Neural cell (in vitro differentiated cells): ENCODE data around the gene PLA2G6. TPM values are rescaled to one million over a fixed set of nuclear protein-coding genes. Genes with fewer than 3 reads are reported as not detected.

Experiments used
- H2AFZ ChIP-seq: fragments of 200-600, 300-800 bp; sonication (generic), shearing (Covaris generic); 2 replicates; pipeline ENCODE4 v1.6.0; 2014; ENCODE audit warnings: low read depth, mild to moderate bottlenecking, antibody characterized with exemption, low read length, moderate library complexity
- H3F3A ChIP-seq: fragments of 200-600 bp; shearing (Covaris generic); 2 replicates; pipeline ENCODE4 v1.6.1; 2016; ENCODE audit warnings: mild to moderate bottlenecking, moderate library complexity, mixed read lengths, antibody characterized with exemption, low read length; ENCODE audit not compliant: insufficient read depth, poor library complexity, severe bottlenecking
- H3K27ac ChIP-seq: fragments of 200-600, 300-800 bp; sonication (generic), shearing (Covaris generic); 2 replicates; pipeline ENCODE4 v1.5.1; 2014; ENCODE audit warnings: mild to moderate bottlenecking, low read length, moderate library complexity
- H3K27me3 ChIP-seq: fragments of 300-800, 200-600 bp; sonication (generic), shearing (Covaris generic); 2 replicates; pipeline ENCODE4 v1.6.0; 2014; ENCODE audit warnings: mild to moderate bottlenecking, low read depth, low read length, moderate library complexity; ENCODE audit not compliant: insufficient read depth
- H3K36me3 ChIP-seq: fragments of 300-800, 200-600 bp; sonication (generic), shearing (Covaris generic); 2 replicates; pipeline ENCODE4 v1.5.1; 2014; ENCODE audit warnings: mild to moderate bottlenecking, antibody characterized with exemption, low read length, moderate library complexity; ENCODE audit not compliant: insufficient read depth
- H3K4me2 ChIP-seq: fragments of 300-800, 200-600 bp; sonication (generic), shearing (Covaris generic); 2 replicates; pipeline ENCODE4 v1.6.0; 2014; ENCODE audit warnings: mild to moderate bottlenecking, low read length
- H3K4me3 ChIP-seq: fragments of 300-800, 200-600 bp; sonication (generic), shearing (Covaris generic); 2 replicates; pipeline ENCODE4 v1.5.1; 2014; ENCODE audit warnings: mild to moderate bottlenecking, low read length, moderate library complexity
- H3K79me2 ChIP-seq: fragments of 200-600 bp; shearing (Covaris generic); replicated peaks from 2 replicates; pipeline ENCODE4 v1.6.0; 2014; ENCODE audit warnings: mild to moderate bottlenecking, low read length, moderate library complexity; ENCODE audit not compliant: insufficient read depth
- H3K9ac ChIP-seq: fragments of 300-800, 200-600 bp; sonication (generic), shearing (Covaris generic); 2 replicates; pipeline ENCODE4 v1.6.1; 2016; ENCODE audit warnings: mild to moderate bottlenecking, low read length, mixed read lengths
- H3K9me2 ChIP-seq: fragments of 200-600 bp; shearing (Covaris generic); 2 replicates; pipeline ENCODE4 v1.6.1; 2016; ENCODE audit warnings: mild to moderate bottlenecking, low read length, mixed read lengths; ENCODE audit not compliant: insufficient read depth
- H3K9me3 ChIP-seq: fragments of 200-600, 300-800 bp; sonication (generic), shearing (Covaris generic); 2 replicates; pipeline ENCODE4 v1.6.1; 2016; ENCODE audit warnings: mild to moderate bottlenecking, mixed run types, low read length, moderate library complexity, mixed read lengths
- H4K20me1 ChIP-seq: fragments of 200-600 bp; shearing (Covaris generic); 2 replicates; pipeline ENCODE4 v1.6.1; 2016; ENCODE audit warnings: mild to moderate bottlenecking, mixed run types; ENCODE audit not compliant: insufficient read depth
- CTCF ChIP-seq: fragments of 450-650 bp; IDR thresholded peaks from 2 replicates; pipeline ENCODE4 v1.5.1; 2014; ENCODE audit warnings: antibody characterized with exemption, mild to moderate bottlenecking, moderate library complexity; ENCODE audit not compliant: poor library complexity, severe bottlenecking
- EP300 ChIP-seq: fragments of 450-650 bp; conservative IDR thresholded peaks from 2 replicates; pipeline ENCODE4 v1.6.1; 2014; ENCODE audit warnings: antibody characterized with exemption, mild to moderate bottlenecking, moderate library complexity; ENCODE audit not compliant: poor library complexity, severe bottlenecking
- EZH2 ChIP-seq: fragments of 200-600, 300-800 bp; shearing (Covaris generic), sonication (generic); IDR thresholded peaks from 2 replicates; pipeline ENCODE4 v1.6.1; 2014; ENCODE audit warnings: antibody characterized with exemption, low read length, borderline replicate concordance, mild to moderate bottlenecking; ENCODE audit not compliant: insufficient read depth, poor library complexity, severe bottlenecking
- MXI1 ChIP-seq: fragments of 450-650 bp; conservative IDR thresholded peaks from 2 replicates; pipeline ENCODE4 v1.6.1; 2014; ENCODE audit warnings: antibody characterized with exemption, mild to moderate bottlenecking; ENCODE audit not compliant: poor library complexity, severe bottlenecking
- POLR2AphosphoS5 ChIP-seq: IDR thresholded peaks from 2 replicates; pipeline ENCODE4 v1.6.1; 2012
- RAD21 ChIP-seq: fragments of 450-650 bp; conservative IDR thresholded peaks from 2 replicates; pipeline ENCODE4 v1.6.1; 2014; ENCODE audit warnings: antibody characterized with exemption, mild to moderate bottlenecking, moderate library complexity
- REST ChIP-seq: IDR thresholded peaks from 2 replicates; pipeline ENCODE4 v1.6.1; 2012; ENCODE audit warnings: borderline replicate concordance
- SMC3 ChIP-seq: fragments of 450-650 bp; conservative IDR thresholded peaks from 2 replicates; pipeline ENCODE4 v1.6.1; 2014; ENCODE audit warnings: antibody characterized with exemption, mild to moderate bottlenecking, moderate library complexity; ENCODE audit not compliant: poor library complexity
- TAF1 ChIP-seq: IDR thresholded peaks from 2 replicates; pipeline ENCODE4 v1.6.1; 2012; ENCODE audit warnings: low read depth
- polyA plus RNA-seq: library from polyadenylated mRNA; depleted of rRNA; stranded (reverse); fragments of >200 nt; gene quantifications from 2 replicates; pipeline ENCODE4 v1.2.3, GENCODE V29; 2014

Gene PLA2G6
- polyA plus RNA-seq, 1 donor from 2014 or later: 18.5 TPM

GRCh38 chr22:38138961-38139360 lies 42.7 kb downstream of the PLA2G6 start:
- H3K27me3 ChIP-seq: no peaks in the 10 kb centered on the region
- H3K79me2 ChIP-seq: no peaks in the 10 kb centered on the region
- H3K4me2 ChIP-seq: no peak overlapping the region
- H3K27ac ChIP-seq: no peak overlapping the region
- no peaks in the 10 kb centered on the region for H3F3A ChIP-seq
- no peaks in the 10 kb centered on the region for H4K20me1 ChIP-seq
- no peaks in the 10 kb centered on the region for H3K36me3 ChIP-seq
- no peaks in the 10 kb centered on the region for H3K9me2 ChIP-seq
- no peak overlapping the region for H2AFZ ChIP-seq
- H3K9ac ChIP-seq: no peak overlapping the region
- no peak for TF ChIP-seq POLR2AphosphoS5
- TF ChIP-seq RAD21: no peak
- TF ChIP-seq REST: no peak
- no peak for TF ChIP-seq TAF1
- no peak for TF ChIP-seq EZH2
- no peak for TF ChIP-seq SMC3
- TF ChIP-seq EP300: no peak
- TF ChIP-seq MXI1: no peak
- no peak for TF ChIP-seq CTCF
- no peak overlapping the region for H3K4me3 ChIP-seq
- H3K9me3 ChIP-seq: no peaks in the 10 kb centered on the region

GRCh38 chr22:38137876-38138687 lies 43.5 kb downstream of the PLA2G6 start:
- H3K4me3 ChIP-seq: no peak overlapping the region
- no peaks in the 10 kb centered on the region for H3K9me2 ChIP-seq
- no peak for TF ChIP-seq RAD21
- TF ChIP-seq TAF1: no peak
- TF ChIP-seq EZH2: no peak
- no peak for TF ChIP-seq MXI1
- no peak for TF ChIP-seq REST
- TF ChIP-seq SMC3: no peak
- no peak for TF ChIP-seq EP300
- no peak for TF ChIP-seq CTCF
- TF ChIP-seq POLR2AphosphoS5: no peak
- H2AFZ ChIP-seq: no peak overlapping the region
- no peak overlapping the region for H3K27ac ChIP-seq
- no peaks in the 10 kb centered on the region for H3F3A ChIP-seq
- no peak overlapping the region for H3K9ac ChIP-seq
- no peaks in the 10 kb centered on the region for H4K20me1 ChIP-seq
- no peak overlapping the region for H3K4me2 ChIP-seq
- no peaks in the 10 kb centered on the region for H3K79me2 ChIP-seq
- H3K9me3 ChIP-seq: no peaks in the 10 kb centered on the region
- H3K27me3 ChIP-seq: no peaks in the 10 kb centered on the region
- no peaks in the 10 kb centered on the region for H3K36me3 ChIP-seq
